ENCODE measurements around the gene STX1A.

- TF ChIP-seq YY1 (IDR thresholded peaks at IDR 0.05; ENCODE audit: insufficient read depth, insufficient read length) (no peak), ZNF274 (IDR thresholded peaks at IDR 0.05; ENCODE audit: low read depth, low read length) (no peak)
Observed at GRCh38 chr7:73766556-73767229, 47.2 kb upstream of the STX1A start.
